Activated naive CD4-positive, alpha-beta T cell treated with anti-CD3 and anti-CD28 coated beads, Interleukin-2, amount 10 ng/mL, durations not matched to agents 7 days and 5 days (primary cell): ENCODE measurements around the gene LRIG1.

ENCODE experiments used
- CTCF ChIA-PET: fragments of 350-600 bp; sonication (Branson Sonifier 250); formaldehyde crosslinking; loops from one replicate; lab custom pipeline; 2021; ENCODE audit warnings: antibody characterized with exemption; lab: Charles Lee
- DNase-seq: peaks from one replicate; pipeline ENCODE4 v3.0.0-alpha.2; 2020
- H3K27ac Mint-ChIP-seq: one replicate; pipeline ENCODE4 v1.8.0; 2021; ENCODE audit warnings: mild to moderate bottlenecking, moderate library complexity, mixed read lengths
- H3K27me3 Mint-ChIP-seq: one replicate; pipeline ENCODE4 v1.8.0; 2021; ENCODE audit warnings: mild to moderate bottlenecking, mixed read lengths
- H3K36me3 Mint-ChIP-seq: one replicate; pipeline ENCODE4 v1.8.0; 2021; ENCODE audit warnings: mixed read lengths
- H3K4me1 Mint-ChIP-seq: one replicate; pipeline ENCODE4 v1.8.0; 2021; ENCODE audit warnings: mixed read lengths
- H3K4me3 Mint-ChIP-seq: one replicate; pipeline ENCODE4 v1.8.0; 2021; ENCODE audit warnings: mild to moderate bottlenecking, moderate library complexity, mixed read lengths
- H3K9me3 Mint-ChIP-seq: one replicate; pipeline ENCODE4 v1.8.0; 2021; ENCODE audit warnings: mixed read lengths

LRIG1 gene

DNA sequence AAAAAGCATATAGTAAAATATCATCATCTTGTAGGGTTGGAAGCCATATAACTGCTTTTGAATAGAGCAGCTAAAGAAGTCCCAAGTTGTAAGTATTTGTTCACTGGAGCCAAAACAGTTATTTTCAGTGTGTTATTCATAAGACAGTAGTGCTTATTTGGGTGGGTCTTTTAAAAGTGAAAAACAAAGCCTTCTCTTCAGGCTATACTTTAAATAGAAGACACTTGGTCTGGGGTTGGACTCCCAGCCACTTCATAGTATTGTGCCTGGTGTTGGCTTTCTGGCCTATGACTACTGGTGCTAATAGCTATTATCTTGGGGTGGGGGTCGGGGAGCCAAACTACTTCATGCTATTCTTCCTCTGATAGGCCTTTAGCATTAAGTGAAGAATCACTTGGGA is 144.8 kb downstream of the LRIG1 start:
- Mint-ChIP-seq H3K4me1 (peaks cover 18% of the 10 kb centered on the region), H3K9me3 (no peaks in the 10 kb centered on the region), H3K27me3 (no peaks in the 10 kb centered on the region), H3K27ac (no peak overlapping the region), H3K36me3 (no peaks in the 10 kb centered on the region), H3K4me3 (no peak overlapping the region)
- CTCF ChIA-PET: interaction anchor here (0.8 to 1.1 kb wide), 2 partner anchors 22 to 466 kb away, joined by 5 to 7 read pairs; no protein-coding TSS in a partner anchor
- DNase-seq: no peak

DNA sequence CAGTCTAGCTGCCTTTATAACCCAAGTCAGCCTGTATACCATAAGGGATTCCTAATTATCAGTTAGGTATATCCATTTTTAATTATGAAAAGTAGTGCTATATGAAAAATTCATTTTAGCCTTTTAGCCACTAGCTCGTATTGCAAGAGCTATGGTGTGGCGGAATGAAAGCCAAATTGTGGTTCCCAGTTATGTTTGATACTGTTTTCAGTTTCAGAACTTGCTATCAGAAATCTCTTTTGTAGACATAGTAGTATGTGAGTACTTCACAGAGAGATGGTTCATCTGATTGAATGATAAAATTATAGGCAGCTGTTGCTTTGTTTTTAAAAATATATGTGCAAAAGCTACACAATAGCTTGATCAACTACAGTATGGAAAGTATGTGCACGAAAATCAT is 145.4 kb downstream of the LRIG1 start:
- no peaks in the 10 kb centered on the region for H3K9me3 Mint-ChIP-seq
- no peak overlapping the region for H3K27ac Mint-ChIP-seq
- CTCF ChIA-PET: interaction anchor here (0.6 to 0.8 kb wide), 2 partner anchors 18 to 467 kb away, joined by 3 to 5 read pairs; no protein-coding TSS in a partner anchor

DNA sequence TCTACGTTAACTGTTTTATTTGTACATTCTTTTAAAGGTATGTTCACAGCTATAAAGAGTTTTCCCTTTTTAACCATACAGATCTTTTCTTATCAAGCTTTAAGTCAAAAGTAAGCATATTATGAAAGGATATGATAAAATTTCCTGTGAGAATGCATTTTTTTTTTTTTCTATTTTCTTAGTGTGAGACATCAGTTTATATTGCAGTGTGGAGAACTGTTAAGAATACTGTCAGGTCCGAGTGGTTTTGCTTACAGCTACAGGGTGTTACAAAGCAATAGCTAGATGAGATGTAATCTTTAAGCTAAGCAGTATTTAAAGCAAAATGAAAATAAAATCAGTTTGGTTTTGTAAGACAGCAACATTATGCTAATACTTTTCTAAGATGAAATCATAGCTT is 146.8 kb downstream of the LRIG1 start:
- no peak overlapping the region for H3K4me3 Mint-ChIP-seq
- DNase-seq: no peak
- peaks cover 2% of the 10 kb centered on the region for H3K36me3 Mint-ChIP-seq
- no peaks in the 10 kb centered on the region for H3K9me3 Mint-ChIP-seq
- H3K27ac Mint-ChIP-seq: no peak overlapping the region
- no peaks in the 10 kb centered on the region for H3K27me3 Mint-ChIP-seq
- H3K4me1 Mint-ChIP-seq: peaks cover 18% of the 10 kb centered on the region
- CTCF ChIA-PET: interaction anchor here (1.4 kb wide), 1 partner anchor 468 kb away, joined by 4 read pairs; no protein-coding TSS in a partner anchor

More for the DNA sequence above, 145.4 kb downstream of the LRIG1 start:
- Mint-ChIP-seq H3K27me3 (no peaks in the 10 kb centered on the region), H3K36me3 (peaks cover 1% of the 10 kb centered on the region), H3K4me1 (peaks cover 18% of the 10 kb centered on the region), H3K4me3 (no peak overlapping the region)
- DNase-seq: peak; percentile 37

DNA sequence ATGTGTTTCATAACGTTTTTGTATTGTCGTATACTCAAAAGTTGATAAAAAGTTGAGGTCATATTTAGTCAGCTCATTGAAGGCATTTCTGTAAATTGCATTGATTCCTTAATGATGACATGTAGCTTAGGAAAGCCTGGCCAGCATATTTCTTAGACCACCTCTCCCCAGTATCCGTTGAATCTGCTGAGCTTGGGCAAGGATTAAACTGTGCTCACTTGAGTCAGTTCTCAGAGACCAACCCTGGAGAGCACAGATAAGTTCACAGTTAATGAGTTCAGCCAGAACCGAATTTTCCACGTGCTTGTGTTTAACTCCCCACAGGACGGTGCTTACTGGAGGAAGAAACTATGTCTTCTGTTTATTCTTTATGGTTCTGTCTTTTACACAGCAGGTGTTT is 147.3 kb downstream of the LRIG1 start:
- CTCF ChIA-PET: interaction anchor here (1.4 kb wide), 1 partner anchor 469 kb away, joined by 4 read pairs; no protein-coding TSS in a partner anchor
- no peak overlapping the region for H3K4me3 Mint-ChIP-seq

DNA sequence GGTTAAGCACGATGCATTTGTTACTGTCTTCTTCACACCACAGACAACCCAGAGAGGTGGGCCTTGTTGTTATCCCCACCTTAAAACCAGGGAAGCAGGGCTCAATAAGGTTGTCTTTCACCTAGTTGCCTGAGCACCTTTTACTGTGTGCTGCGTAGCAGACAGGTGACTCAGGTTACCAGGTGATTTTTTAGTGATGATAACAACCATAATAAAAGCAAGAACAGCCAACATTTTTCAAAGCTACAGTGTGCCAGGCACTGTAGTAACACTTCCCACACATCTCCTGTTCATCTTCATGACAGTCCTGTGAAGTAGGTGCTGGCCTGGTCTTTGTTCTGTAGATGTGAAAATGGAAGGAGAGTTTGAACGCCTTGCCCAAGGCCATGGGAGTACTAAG is 147.8 kb downstream of the LRIG1 start:
- Mint-ChIP-seq H3K27me3 (no peaks in the 10 kb centered on the region), H3K27ac (no peak overlapping the region), H3K4me3 (no peak overlapping the region), H3K36me3 (peaks cover 3% of the 10 kb centered on the region), H3K9me3 (no peaks in the 10 kb centered on the region), H3K4me1 (peaks cover 18% of the 10 kb centered on the region)
- CTCF ChIA-PET: no interaction called here
- DNase-seq: no peak

More for the DNA sequence above, 147.3 kb downstream of the LRIG1 start:
- H3K27ac Mint-ChIP-seq: no peak overlapping the region
- no peak for DNase-seq
- peaks cover 2% of the 10 kb centered on the region for H3K36me3 Mint-ChIP-seq
- H3K27me3 Mint-ChIP-seq: no peaks in the 10 kb centered on the region
- H3K4me1 Mint-ChIP-seq: peaks cover 18% of the 10 kb centered on the region
- no peaks in the 10 kb centered on the region for H3K9me3 Mint-ChIP-seq

DNA sequence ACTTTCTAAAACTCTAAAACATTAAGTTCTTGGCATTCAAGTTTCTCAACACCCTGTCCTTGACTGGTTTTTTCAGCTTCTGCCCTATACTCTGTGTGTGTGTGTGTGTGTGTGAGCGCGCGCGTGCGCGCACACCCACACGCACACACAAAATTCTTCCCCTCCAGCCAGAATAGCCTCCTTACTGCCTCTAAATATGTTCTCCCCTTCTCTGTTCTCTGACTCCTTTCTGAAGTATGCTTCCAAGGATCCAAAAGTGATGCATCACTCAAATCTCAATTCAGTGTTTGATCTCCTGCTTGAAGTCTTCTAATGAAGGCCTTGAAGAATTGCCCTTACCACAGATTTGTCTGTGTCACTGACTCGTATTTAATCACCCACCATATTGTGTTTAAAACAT is 150.2 kb downstream of the LRIG1 start:
- H3K36me3 Mint-ChIP-seq: peaks cover 15% of the 10 kb centered on the region
- H3K9me3 Mint-ChIP-seq: no peaks in the 10 kb centered on the region
- H3K4me1 Mint-ChIP-seq: peaks cover 11% of the 10 kb centered on the region
- no peaks in the 10 kb centered on the region for H3K27me3 Mint-ChIP-seq
- H3K4me3 Mint-ChIP-seq: no peak overlapping the region
- no peak overlapping the region for H3K27ac Mint-ChIP-seq
- CTCF ChIA-PET: no interaction called here
- DNase-seq: no peak

DNA sequence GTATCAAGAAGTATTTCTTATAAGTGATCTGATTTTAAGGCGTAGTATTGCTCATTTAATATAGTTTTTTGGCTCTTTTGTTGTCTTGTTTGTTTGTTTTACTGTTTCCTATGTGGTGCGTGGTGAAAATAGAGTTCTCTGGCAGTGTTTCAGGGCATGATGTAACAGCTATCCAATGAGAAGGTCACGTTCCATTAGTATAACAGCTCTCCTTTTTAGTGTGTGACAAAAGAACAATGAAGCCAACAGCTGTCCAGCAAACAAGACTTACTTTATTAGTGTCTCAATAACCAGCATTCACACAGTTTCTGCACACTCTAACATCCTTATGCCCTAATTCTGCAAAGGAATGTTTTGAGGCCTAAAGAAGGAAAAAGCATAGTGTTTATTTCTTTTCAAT is 152.1 kb downstream of the LRIG1 start:
- CTCF ChIA-PET: interaction anchor here (1.1 kb wide), 1 partner anchor 59 kb away, joined by 4 read pairs; no protein-coding TSS in a partner anchor
- no peaks in the 10 kb centered on the region for H3K9me3 Mint-ChIP-seq
- DNase-seq: no peak
- no peak overlapping the region for H3K4me3 Mint-ChIP-seq
- H3K4me1 Mint-ChIP-seq: no peaks in the 10 kb centered on the region
- H3K36me3 Mint-ChIP-seq: peaks cover 15% of the 10 kb centered on the region
- H3K27me3 Mint-ChIP-seq: no peaks in the 10 kb centered on the region
- H3K27ac Mint-ChIP-seq: no peak overlapping the region

DNA sequence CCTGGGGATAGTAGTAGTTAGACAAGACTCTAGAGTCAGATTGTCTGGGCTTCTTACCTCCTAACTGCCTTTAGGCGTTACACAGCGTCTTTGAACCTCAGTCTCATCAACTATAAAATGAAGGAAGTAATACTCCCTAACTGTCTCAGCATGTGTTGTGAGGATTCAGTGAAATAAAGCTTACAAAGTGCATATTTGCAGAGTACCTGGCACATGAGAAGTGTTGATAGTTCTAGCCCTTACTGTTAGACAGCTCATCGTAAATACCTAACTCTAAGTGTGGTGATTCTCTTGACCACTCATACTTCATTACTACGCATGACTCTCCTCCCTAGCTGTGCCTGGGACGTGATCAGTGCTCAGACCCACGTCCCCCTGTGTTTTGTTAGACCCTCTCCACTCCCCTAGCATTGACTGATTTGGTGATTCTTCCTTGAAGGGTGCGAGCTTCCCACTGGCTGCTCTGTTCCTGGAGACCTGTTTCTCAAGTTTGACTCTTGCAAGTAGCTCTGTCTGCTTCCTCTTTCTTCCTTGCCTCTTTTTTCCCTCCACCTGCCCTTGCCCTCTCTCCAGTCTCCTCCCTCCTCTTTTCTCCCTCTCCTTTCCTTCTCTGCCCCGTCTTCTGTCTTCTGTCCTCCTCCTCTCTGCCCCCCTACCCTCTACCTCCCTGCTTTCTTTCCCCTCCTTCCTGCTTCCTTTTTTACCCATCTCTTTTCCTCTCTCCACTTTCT is 155.8 kb downstream of the LRIG1 start:
- no peak overlapping the region for H3K4me3 Mint-ChIP-seq
- H3K27ac Mint-ChIP-seq: no peak overlapping the region
- DNase-seq: no peak
- no peaks in the 10 kb centered on the region for H3K9me3 Mint-ChIP-seq
- CTCF ChIA-PET: no interaction called here
- no peaks in the 10 kb centered on the region for H3K27me3 Mint-ChIP-seq
- no peaks in the 10 kb centered on the region for H3K4me1 Mint-ChIP-seq
- peaks cover 12% of the 10 kb centered on the region for H3K36me3 Mint-ChIP-seq

DNA sequence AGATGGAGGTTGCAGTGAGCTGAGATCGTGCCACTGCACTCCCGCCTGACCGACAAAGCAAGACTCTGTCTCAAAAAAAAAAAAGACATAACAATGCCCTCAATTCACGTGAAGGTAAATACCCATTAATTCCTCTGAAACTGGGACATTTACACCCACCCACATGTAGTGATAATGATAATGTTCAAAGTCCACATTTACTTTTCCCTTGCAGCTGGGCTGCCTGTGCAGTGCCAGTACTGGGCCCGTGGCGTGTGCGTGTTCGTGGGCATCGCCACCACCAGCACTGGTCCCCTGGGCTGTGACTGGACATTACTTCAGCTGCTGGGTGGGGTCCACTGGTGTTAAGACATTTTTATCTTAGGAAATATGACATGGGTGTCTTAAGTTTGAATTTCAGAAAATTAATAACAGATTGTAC is 156.4 kb downstream of the LRIG1 start:
- CTCF ChIA-PET: no interaction called here
- H3K36me3 Mint-ChIP-seq: peaks cover 12% of the 10 kb centered on the region
- H3K4me3 Mint-ChIP-seq: no peak overlapping the region
- no peaks in the 10 kb centered on the region for H3K27me3 Mint-ChIP-seq
- H3K9me3 Mint-ChIP-seq: no peaks in the 10 kb centered on the region
- H3K27ac Mint-ChIP-seq: no peak overlapping the region
- H3K4me1 Mint-ChIP-seq: no peaks in the 10 kb centered on the region
- no peak for DNase-seq

DNA sequence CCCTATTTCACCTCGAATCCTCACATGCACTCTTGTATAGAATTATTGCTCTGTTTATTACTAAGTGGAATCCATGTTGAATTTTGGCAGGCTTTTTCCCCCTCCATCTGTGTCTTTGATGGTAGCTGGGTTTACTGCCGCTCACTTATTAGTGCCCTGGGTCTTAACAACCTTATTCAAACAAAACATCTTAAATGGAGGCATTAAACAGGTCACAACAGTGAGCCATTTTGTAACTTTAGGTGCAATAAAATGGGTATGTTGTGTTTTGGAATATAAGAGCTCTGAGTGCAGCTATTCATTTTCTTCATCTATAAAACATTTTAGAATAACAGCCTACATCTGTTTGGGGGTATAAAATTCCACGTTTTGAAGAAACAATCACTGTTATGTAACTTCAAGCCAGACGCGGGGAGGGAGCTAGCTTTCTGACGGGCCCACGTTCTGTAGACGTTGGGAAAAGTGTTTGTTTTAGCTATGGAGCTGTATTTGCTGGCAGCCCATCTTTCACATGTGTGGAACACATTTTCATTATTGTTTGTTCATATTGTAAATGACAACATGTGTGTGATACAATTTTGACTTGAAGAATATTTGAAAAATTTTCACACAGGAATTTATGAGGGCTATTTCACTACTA is 158.0 kb downstream of the LRIG1 start:
- no peak overlapping the region for H3K27ac Mint-ChIP-seq
- no peaks in the 10 kb centered on the region for H3K27me3 Mint-ChIP-seq
- H3K4me3 Mint-ChIP-seq: no peak overlapping the region
- no peaks in the 10 kb centered on the region for H3K9me3 Mint-ChIP-seq
- CTCF ChIA-PET: no interaction called here
- peaks cover 10% of the 10 kb centered on the region for H3K36me3 Mint-ChIP-seq
- no peaks in the 10 kb centered on the region for H3K4me1 Mint-ChIP-seq
- DNase-seq: no peak

DNA sequence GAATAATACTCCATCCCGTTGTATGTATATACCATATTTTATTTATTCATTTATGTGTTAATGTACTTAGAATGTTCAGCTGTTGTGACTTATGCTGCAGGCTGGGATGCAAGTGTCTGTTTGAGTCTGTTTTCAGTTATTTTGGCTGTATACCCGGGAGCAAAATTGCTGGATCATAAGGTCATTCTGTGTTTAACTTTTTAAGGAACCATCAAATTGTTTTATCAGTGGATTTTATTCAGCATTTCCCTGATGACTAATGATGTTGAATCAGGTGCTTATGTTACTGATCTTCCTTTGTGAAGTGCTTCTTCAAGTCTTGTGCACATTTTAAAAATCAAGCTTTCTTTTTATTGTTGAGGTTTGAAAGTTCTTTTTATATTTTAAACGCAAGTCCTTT is 161.9 kb downstream of the LRIG1 start:
- no peaks in the 10 kb centered on the region for H3K36me3 Mint-ChIP-seq
- no peaks in the 10 kb centered on the region for H3K9me3 Mint-ChIP-seq
- H3K27ac Mint-ChIP-seq: no peak overlapping the region
- CTCF ChIA-PET: no interaction called here
- DNase-seq: no peak
- H3K4me1 Mint-ChIP-seq: no peaks in the 10 kb centered on the region
- no peaks in the 10 kb centered on the region for H3K27me3 Mint-ChIP-seq
- no peak overlapping the region for H3K4me3 Mint-ChIP-seq

DNA sequence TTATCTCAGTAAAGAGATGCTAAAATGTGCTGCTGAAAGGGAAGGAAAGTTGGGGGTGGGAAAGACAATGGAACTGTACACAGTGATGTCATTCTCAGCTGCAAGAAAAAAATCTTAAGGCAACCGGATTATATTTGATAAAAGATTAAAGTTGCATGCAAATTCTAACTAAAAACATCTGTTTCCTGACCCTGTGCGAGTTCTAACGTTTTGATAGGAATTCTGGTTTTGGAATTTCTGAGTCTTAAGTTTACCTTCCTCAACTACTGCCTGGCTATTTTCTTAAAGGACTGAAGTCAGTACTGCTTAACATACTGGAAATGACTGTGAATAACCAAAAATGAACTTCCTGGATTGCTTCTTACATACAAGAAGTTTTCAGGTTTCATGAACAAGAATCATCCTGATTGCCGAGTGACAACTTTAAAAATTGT is 164.5 kb downstream of the LRIG1 start:
- H3K36me3 Mint-ChIP-seq: no peaks in the 10 kb centered on the region
- CTCF ChIA-PET: no interaction called here
- H3K9me3 Mint-ChIP-seq: no peaks in the 10 kb centered on the region
- no peak overlapping the region for H3K27ac Mint-ChIP-seq
- H3K4me3 Mint-ChIP-seq: no peak overlapping the region
- no peaks in the 10 kb centered on the region for H3K27me3 Mint-ChIP-seq
- no peak for DNase-seq
- no peaks in the 10 kb centered on the region for H3K4me1 Mint-ChIP-seq

DNA sequence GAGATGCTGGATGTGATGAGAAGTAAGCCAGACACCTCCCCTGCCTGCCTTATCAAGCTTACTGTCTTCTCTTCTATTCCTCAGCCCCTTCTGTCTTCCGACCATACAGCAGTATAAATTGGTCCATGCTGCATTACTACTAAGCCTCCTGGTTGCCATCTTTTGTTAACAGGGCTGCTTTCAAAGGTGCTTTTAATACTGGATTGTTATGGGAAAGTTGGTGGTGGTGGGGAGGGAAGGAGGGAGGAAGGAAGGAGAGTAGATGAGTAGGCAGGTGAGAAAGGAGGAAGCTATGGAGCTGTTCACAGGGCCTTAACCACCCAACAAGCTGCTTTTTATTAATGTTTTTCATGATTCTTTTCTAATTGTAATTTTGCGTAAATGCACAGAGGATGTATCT is 165.2 kb downstream of the LRIG1 start:
- CTCF ChIA-PET: no interaction called here
- DNase-seq: no peak
- Mint-ChIP-seq H3K36me3 (no peaks in the 10 kb centered on the region), H3K27me3 (no peaks in the 10 kb centered on the region), H3K9me3 (no peaks in the 10 kb centered on the region), H3K27ac (no peak overlapping the region), H3K4me3 (no peak overlapping the region), H3K4me1 (no peaks in the 10 kb centered on the region)
